ENCODE measurements around the gene GBP7.

DNA sequence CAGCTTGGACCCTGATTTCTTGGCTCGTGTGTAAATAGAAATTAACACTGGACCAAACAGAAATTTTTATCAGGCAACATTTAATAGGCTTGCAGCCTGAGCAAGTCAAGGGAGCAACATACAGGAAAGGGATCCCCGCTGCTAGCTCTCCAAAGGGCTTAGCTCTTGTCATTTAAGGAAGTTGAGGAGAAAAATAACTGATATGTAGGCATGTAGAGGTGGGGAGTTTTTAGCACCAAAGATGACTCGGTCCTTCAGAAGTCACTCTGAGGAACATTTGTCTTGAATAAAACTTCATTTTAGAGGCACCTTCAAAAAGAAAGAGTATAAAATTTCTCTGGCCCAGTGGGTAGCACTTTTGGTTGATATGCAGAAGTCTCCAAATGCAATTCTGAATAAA is 76.9 kb downstream of the GBP7 start:
- TF ChIP-seq, protein P1, sequence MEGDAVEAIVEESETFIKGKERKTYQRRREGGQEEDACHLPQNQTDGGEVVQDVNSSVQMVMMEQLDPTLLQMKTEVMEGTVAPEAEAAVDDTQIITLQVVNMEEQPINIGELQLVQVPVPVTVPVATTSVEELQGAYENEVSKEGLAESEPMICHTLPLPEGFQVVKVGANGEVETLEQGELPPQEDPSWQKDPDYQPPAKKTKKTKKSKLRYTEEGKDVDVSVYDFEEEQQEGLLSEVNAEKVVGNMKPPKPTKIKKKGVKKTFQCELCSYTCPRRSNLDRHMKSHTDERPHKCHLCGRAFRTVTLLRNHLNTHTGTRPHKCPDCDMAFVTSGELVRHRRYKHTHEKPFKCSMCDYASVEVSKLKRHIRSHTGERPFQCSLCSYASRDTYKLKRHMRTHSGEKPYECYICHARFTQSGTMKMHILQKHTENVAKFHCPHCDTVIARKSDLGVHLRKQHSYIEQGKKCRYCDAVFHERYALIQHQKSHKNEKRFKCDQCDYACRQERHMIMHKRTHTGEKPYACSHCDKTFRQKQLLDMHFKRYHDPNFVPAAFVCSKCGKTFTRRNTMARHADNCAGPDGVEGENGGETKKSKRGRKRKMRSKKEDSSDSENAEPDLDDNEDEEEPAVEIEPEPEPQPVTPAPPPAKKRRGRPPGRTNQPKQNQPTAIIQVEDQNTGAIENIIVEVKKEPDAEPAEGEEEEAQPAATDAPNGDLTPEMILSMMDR (conservative IDR thresholded peaks at IDR 0.05; ENCODE audit: low read depth, low read length), result no peak
- no peak for TF ChIP-seq EZH2 (IDR thresholded peaks at IDR 0.05; ENCODE audit: borderline replicate concordance, low read depth, low read length, poor library complexity, severe bottlenecking)

All from A673 (cell line).